Tibial nerve (tissue), 4 donors: ENCODE results near the gene UMAD1.

Source experiments
- EP300 ChIP-seq, 2 donors: sonication (generic); formaldehyde crosslinking; IDR thresholded peaks; one replicate each; pipeline ENCODE4 v1.6.1; 2017; ENCODE audit warnings: antibody characterized with exemption in 2 of 2, mild to moderate bottlenecking in 1 of 2
- POLR2A ChIP-seq, 2 donors: fragments of 450-650 bp; IDR thresholded peaks; one replicate each; pipeline ENCODE4 v1.6.1; 2017; ENCODE audit warnings: antibody characterized with exemption in 2 of 2, mild to moderate bottlenecking in 2 of 2, moderate library complexity in 2 of 2
- TF ChIP-seq, protein P1 (sequence below), 5 experiments: fragments of 200-600 bp in 3 of 5; fragments of 450-650 bp in 2 of 5; sonication (generic) in 3 of 5; IDR thresholded peaks; one replicate each; pipeline ENCODE4 v1.5.1; 2016 to 2019; ENCODE audit warnings: antibody characterized with exemption in 5 of 5, mild to moderate bottlenecking in 3 of 5, moderate library complexity in 2 of 5

DNA sequence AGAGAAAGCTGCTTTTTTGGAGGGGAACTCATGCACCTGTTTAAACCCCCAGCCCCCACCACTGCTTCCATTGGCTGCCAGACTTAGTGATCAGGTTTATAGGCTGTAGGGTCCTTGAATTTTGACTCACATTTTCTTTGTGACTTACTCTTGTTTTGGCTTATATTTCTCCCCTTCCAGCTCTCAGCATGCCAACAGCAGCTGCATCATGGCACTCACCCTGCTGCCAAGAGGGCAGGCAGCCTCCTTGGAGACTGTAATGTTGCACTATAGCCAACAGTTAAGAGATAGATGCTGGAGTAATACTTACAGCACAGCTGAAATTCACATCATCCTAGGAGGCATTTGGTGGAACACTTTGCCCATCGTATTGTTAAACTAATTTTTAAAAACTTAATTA lies 230.0 kb downstream of the UMAD1 start:
- TF ChIP-seq POLR2A (IDR thresholded peaks at IDR 0.05) (no peak), EP300 (IDR thresholded peaks at IDR 0.05) (no peak)
- TF ChIP-seq, protein P1, sequence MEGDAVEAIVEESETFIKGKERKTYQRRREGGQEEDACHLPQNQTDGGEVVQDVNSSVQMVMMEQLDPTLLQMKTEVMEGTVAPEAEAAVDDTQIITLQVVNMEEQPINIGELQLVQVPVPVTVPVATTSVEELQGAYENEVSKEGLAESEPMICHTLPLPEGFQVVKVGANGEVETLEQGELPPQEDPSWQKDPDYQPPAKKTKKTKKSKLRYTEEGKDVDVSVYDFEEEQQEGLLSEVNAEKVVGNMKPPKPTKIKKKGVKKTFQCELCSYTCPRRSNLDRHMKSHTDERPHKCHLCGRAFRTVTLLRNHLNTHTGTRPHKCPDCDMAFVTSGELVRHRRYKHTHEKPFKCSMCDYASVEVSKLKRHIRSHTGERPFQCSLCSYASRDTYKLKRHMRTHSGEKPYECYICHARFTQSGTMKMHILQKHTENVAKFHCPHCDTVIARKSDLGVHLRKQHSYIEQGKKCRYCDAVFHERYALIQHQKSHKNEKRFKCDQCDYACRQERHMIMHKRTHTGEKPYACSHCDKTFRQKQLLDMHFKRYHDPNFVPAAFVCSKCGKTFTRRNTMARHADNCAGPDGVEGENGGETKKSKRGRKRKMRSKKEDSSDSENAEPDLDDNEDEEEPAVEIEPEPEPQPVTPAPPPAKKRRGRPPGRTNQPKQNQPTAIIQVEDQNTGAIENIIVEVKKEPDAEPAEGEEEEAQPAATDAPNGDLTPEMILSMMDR (IDR thresholded peaks at IDR 0.05): no peak
